SIG-M5 treated with dmso at 0.1 percent for 504 hours (cell line): Measurements from ENCODE around the gene SNX5.

Source experiments
- DNase-seq: peaks from one replicate; lab custom pipeline; 2025; ENCODE audit not compliant: unreplicated experiment; lab: John Stamatoyannopoulos, UW

The SNX5 gene

GRCh38 chr20:17941087-17941825 is 27.3 kb downstream of the SNX5 start:
- no peak for DNase-seq

DNA sequence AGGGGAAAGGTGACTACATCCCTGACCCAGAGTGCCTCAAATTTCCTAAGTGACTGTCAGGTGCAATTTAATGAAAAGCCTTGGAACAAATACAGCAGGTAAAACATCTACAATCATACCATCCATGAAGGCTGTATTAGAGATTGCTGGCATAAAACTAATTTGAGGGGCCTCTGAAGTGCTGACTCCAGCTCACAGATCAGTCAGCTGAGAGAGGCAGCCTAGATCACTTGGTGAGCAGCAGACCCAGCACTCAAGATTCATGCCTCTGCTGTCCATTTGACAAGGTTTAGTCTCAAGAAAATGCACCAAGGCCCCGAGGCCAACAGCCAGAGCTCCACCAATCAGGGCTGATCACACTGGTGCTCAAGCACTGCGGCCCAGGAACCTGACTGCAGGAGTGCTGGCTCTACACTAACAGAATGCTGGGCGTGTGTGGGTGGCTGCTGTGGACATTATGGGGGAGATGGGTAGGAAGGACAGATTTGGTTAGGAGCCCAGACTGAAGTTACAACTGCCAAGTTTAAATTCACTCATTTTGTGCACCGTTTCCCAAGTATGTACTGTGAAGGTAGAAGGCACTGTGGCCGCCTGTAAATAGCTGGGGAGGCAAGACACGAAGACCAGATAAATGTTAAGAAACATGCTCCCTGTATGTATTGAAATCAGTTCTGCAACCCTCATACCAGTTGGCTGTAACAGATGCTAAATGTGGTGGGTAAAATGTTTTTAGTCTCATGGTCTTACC is 28.2 kb downstream of the SNX5 start:
- DNase-seq: no peak

GRCh38 chr20:17939622-17940223 is 28.9 kb downstream of the SNX5 start:
- no peak for DNase-seq

DNA sequence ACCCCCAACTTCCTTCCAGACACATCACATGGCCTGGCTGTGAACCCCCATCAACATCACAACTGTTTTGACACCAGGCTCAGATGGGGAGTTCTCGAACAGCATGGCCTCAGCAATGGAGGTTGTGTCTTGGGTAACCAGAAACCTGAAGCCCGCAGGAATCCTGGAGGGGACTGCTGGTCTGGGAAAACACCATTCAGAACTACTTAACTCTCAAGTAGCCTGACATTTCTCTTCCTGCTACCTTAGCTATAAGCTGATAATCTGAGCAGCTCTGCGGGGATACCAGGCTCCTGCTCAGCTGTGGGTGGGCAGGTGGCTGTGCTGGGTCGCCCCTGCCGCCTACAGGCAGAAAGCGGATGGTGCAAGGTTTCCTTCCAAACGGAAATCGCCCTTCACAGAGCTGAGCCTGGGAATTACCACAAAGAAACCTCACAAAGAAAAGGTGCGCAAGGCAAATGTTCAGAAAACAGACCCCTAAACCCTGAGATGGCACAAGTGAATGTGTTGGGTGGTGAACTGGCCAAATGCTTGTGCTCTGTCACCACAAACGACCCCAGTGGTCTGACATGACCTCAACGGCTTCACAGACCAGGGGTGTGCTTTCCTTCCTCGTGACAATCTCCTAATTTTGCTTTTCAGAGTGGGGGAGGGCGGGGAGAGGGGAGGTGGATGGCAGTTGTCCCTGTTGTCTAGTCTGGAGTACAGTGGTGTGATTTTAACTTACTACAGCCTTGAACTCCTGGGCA is 29.5 kb downstream of the SNX5 start:
- peak; percentile 46 for DNase-seq

GRCh38 chr20:17936761-17937732 is 31.5 kb downstream of the SNX5 start:
- no peak for DNase-seq

GRCh38 chr20:17936286-17936760 is 32.3 kb downstream of the SNX5 start:
- no peak for DNase-seq

DNA sequence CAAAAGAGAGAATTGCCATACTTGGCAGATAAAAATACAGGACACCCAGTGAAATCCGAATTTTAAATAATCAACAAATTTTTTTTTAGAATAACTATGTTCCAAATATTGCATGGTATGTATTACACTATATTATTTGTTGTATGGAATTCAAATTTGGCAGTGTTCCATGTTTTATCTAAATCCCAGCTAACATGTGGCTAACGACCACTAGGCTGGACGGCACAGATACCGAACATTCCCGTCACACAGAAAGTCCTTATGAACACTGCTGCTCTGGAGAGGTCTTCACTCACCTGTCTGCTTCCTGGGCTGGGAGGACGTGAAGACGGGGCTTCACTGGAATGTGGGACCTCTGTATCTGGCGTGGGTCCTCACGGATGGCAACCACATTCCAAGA is 32.8 kb downstream of the SNX5 start:
- no peak for DNase-seq

DNA sequence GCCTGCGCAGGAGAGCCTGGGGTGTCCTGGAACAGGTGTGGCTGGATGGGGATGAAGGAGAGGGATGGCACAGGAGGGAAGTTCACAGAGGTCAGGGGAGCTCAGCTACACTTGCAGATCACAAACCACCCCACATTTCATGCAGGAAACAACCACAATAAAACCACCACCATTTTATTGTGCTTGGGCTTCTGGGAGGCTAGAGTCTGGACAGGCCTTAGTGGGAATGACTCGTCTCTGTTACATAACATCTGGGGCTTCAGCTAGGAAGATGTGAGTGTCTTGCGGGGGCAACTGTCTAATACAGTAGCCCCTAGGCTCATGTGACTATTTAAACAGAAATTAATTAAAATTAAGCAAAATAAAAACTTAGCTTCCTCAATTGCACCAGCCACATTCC is 33.4 kb downstream of the SNX5 start:
- no peak for DNase-seq

DNA sequence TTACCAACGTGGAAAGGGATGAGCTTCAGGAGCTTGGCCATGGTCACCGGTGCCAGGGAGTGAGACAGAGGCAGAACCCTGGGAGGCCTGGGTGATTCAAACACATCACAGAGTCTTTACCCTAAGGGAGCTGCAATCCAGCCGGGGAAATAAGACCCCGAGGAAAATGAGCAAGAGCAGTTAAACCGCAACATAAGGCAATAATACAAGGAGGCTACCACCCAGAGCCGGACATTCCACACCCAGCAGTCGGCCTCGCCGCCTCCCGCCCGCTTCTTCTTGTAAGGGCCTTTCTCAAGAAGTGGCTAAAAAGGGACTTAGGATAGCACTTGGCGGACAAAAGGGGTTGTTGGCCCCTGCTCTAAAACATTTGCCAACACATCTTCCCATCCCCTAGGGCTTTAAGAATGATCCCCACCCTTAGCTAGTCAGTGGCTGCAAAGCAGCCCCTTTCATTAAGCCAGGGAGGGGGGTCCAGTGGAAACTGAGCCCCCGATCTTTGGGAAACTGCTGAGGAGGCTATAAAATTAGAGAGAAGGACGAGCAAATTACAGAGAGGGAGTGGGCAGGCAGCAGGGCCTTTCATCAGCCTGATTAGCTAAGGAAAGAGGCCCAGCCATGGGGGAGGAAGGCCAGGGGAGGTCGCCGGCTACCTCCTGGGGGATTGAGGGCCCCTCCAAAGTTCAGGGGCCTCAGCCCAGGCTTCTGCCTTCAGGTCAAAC is 34.3 kb downstream of the SNX5 start:
- DNase-seq: no peak

DNA sequence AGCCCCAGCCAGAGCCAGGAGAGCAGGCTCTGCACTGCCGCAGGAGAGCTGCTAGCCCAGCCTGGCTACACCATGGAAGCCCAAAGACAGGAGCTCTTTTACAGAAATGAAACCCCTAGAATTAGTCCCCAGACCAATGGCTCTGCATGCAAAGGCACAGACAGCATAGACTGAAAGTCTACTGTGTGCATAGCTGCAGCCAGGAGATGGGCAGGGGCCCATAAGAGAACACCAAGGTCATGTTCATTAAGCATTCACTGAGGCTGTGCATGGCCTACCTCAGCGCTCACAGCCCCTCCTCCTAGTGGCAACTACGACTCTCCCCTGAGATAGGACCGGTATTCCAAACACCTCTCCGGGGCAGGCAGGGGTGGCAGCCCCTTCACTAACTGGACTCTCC is 34.9 kb downstream of the SNX5 start:
- no peak for DNase-seq

- DNase-seq: no peak
These were observed 35.5 kb downstream of the SNX5 start for GRCh38 chr20:17933121-17933520.

DNA sequence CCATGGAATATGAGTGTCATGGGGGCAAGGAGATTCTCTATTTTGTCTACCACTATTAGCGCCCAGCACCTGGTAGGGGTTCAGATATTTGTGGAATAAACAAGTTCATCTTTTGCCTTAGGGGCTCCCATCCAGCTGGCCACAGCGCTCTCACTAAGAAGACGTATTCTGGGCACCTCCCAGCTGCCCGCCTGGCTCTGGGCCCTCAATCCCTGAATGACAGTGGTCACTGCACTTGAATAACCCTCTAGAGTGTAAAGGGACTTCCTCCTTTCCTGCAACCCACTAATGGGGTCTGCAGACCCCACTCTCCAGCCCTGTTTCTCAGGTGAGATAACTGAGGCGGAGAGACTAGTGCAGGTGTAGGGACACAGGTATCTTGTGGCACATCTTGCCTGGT is 36.2 kb downstream of the SNX5 start:
- no peak for DNase-seq

- no peak for DNase-seq
These were observed 37.1 kb downstream of the SNX5 start for GRCh38 chr20:17931513-17931912.

- no peak for DNase-seq
These were observed 39.8 kb downstream of the SNX5 start for GRCh38 chr20:17928633-17929311.

DNA sequence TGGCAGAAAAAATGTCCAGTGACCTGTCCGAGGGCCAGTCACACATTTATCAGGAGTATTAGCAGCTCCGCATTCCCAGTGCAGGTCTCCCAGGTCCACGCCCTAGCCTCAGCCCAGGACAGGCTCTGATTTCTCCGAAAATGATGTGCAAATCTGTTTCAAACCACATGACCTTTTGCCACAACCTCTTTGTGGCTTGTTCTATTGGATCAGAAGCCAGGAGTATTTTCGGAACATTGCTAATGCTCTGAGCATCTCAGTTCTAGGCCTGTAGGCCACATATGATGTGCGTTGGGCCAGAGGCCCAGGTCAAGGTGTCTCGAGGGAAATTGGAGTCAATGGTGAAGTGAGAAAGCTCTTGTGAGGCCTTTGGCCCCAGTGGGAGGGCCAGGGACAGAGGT is 40.4 kb downstream of the SNX5 start:
- no peak for DNase-seq

DNA sequence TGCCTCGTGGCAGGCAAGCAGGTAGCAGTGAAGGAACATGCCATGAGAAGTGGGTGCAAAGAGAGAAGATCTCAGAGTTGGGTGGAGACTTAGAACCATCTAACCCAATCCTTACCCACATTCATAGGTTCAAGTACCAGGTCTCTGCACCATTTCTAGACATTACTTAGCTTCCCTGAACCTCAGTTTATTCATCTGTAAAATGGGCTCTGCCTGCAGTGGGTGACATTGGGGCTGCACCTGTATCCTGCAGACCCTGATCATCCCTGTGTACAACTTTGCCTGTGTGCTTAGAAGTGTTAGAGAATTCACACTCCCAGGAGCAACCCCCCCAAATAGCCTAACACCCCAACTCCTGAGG is 42.7 kb downstream of the SNX5 start:
- DNase-seq: no peak

DNA sequence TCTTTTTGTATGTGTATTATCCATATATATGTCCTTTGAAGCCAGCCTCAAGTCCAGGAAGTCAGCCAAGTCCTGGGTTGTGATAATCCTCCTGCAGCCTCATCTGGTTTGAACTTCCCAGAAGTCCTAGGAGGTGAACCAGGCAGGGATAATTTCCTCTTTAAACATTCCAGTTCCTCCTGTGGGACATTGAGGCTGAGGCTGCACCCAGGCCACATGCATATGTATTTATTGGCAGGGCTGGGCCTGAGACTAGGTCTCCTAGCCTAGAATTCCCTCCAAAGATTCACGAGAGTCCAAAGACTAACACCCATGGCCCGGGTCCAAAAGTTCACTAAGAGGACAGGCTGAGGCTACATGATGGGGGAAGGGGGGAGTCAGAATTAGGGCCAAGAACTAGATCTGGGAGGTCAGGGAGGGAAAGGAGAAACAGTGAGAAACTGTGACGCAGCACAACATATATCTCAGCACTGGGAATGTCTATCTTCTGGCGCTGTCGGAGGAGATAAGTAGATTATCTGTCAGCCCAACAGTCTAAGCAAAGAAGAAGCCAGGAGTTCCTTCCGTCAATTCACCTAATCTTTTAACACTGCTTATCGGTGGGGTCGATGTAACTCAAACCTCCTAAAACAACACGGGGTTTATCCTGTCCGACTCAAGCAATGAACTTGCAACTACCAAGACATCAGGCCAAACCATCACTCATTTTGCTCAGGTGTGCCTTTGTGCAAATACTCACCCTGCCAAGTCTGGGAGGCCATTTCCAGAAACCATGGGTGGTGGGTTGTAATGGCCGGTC is 43.3 kb downstream of the SNX5 start:
- DNase-seq: no peak

DNA sequence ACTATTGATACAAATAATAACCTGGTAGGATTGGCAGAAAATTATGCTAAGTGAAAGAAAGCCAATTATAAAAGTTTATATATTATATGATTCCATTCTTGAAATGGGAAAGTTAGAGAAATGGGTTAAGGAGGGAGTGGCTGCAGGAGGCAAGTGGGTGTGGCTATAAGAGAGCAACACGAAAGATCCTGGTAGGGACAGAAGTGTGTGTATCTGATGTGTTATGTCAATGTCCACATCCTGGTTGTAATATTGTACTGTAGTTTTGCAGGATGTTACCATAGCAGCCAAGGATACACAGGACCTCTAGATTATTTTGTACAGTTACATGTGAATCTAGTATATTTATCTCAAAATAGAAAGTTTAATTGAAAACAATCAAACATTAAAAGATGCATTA is 46.8 kb downstream of the SNX5 start:
- DNase-seq: peak; percentile 18
